Measurements from ENCODE around the gene SERINC5. TPM values are rescaled to one million over a fixed set of nuclear protein-coding genes. Genes with fewer than 3 reads are reported as not detected.
"Not testable (repeated sequence)": the region's sequence is repeated elsewhere in the genome, so short reads cannot be mapped to it uniquely, and the experiment has no call there.

SERINC5 gene
- 10 to 100 TPM; 26.2 to 58.1 (median 53.0) TPM for polyA plus RNA-seq (ENCODE audit: insufficient read length in 4 of 4)

DNA sequence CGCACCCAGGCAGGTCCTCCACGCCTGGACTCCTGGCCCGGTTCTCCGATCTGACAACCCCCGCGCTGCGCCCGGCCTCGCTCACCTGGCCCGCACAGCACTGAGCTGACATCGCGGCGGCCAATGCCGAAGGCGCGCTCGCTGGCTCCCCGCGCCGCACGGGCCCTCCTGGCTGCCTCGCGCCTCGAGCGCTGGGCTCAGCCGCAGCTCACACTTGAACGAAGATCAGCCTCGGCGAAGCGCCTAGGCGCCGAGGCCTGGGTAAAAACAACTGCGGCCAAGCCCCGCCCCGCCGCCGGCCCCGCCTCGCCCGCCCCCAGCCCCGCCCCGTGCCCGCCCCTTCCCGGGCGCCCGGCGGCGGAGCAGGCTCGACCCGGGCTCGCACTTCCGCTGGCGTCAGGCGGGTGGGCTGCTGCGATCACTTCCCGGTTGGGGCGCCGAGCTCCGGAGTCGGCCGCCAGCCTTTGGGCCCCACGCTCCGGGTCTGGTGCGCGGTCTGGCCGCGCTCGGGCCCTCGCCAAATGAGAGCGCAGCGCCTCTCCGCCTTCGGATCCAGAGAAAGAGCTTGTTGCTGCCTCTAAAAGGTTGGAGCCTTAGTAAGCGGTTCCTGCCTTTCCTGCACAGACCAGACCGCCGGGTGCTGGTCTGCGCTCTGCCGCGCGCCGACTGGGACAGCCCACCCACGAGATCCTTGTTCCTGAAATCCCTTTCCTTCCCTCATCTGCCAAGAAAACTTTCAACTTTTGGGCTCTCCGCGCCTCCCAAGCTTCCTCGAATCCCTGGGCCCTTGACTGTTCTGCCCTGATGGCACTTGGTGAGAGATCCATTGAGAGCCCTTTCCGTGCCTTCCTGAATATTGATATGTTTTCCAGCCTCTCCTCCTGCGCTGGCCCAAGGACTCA lies at the start of gene SERINC5:
Gene SERINC5, minus strand, starts transcription at position 238 of the 902 bp plus-strand sequence. Its CDS starts 126 bp downstream, at position 112.
- DNase-seq (ENCODE audit: low read depth in 4 of 4, low spot score in 3 of 4), result peak in 2 of 4 donors; percentile 68 to 76

DNA sequence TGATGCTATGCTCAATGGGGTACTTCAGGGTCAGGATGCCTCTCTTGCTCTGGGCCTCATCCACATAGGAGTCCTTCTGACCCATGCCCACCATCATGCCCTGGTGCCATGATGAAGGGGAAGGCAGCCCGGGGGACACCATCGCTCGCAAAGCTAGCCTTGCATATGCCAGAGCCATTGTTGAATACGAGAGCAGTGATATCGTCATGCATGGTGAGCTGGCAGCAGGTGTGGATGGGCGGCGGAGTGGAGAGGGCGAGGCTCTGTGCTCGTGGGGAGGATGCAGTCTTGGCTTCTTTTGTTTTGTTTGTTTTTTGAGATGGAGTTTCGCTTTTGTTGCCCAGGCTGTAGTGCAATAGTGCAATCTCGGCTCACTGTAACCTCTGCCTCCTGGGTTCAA lies 46.8 kb upstream of the SERINC5 start:
- no peak for DNase-seq (ENCODE audit: low read depth in 4 of 4, low spot score in 3 of 4)

DNA sequence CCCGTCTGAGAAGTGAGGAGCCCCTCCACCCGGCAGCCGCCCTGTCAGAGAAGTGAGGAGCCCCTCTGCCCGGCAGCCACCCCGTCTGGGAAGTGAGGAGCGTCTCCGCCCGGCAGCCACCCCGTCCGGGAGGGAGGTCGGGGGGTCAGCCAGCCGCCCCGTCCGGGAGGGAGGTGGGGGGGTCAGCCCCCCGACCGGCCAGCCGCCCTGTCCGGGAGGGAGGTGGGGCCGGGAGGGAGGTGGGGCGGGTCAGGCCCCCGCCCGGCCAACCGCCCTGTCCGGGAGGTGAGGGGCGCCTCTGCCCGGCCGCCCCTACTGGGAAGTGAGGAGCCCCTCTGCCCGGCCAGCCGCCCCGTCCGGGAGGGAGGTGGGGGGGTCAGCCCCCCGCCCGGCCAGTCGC lies 45.5 kb upstream of the SERINC5 start:
- not testable (repeated sequence) for DNase-seq (ENCODE audit: low read depth in 4 of 4, low spot score in 3 of 4)

DNA sequence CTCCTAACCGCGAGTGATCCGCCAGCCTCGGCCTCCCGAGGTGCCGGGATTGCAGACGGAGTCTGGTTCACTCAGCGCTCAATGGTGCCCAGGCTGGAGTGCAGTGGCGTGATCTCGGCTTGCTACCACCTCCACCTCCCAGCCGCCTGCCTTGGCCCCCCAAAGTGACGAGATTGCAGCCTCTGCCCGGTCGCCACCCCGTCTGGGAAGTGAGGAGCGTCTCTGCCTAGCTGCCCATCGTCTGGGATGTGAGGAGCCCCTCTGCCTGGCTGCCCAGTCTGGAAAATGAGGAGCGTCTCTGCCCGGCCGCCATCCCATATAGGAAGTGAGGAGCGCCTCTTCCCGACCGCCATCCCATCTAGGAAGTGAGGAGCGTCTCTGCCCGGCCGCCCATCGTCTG lies 44.9 kb upstream of the SERINC5 start:
- DNase-seq (ENCODE audit: low read depth in 4 of 4, low spot score in 3 of 4), result not testable (repeated sequence)

DNA sequence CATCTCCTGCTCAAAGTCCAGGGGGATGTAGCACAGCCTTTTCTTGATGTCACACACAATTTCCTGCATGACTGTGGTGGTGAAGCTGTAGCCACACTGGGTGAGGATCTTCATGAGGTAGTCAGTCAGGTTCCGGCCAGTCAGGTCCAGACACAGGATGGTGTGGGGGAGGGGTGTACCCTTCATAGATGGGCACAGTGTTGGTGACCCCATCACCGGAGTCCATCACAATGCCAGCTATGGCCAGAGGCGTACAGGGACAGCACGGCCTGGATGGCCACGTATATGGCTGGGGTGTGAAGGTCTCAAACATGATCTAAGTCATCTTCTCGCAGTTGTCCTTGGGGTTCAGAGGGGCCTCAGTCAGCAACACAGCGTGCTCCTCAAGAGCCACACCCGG lies 44.3 kb upstream of the SERINC5 start:
- no peak for DNase-seq (ENCODE audit: low read depth in 4 of 4, low spot score in 3 of 4)

DNA sequence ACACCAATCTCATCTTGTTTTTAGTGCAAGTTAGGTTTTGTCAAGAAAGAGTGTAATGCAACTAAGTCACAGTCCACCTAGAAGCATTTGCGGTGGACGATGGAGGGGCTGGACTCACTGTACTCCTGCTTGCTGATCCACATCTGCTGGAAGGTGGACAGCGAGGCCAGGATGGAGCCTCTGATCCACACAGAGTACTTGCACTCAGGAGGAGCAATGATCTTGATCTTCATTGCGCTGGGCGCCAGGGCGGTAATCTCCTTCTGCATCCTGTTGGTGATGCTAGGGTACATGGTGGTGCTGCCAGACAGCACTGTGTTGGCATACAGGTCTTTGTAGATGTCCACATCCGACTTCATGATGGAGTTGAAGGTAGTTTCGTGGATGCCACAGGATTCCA lies 43.8 kb upstream of the SERINC5 start:
- DNase-seq (ENCODE audit: low read depth in 4 of 4, low spot score in 3 of 4), result no peak

DNA sequence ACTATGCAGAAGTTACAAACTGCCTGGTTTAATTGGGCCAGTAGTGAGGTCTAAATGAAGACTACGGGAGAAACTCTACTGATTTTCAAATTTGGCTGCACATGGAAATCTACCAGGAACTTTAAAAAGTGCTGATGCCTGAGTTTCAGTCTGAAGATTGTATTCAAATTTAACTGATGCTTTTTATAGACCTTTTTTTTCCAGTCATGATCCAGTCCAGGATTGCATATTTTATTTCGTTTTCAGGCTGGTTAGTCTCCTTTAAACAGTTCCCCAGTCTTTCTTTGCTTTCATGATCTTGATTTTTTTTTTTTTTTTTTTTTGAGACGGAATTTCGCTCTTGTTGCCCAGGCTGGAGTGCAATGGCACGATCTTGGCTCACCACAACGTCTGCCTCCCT lies 40.3 kb upstream of the SERINC5 start:
- DNase-seq (ENCODE audit: low read depth in 4 of 4, low spot score in 3 of 4), result no peak

DNA sequence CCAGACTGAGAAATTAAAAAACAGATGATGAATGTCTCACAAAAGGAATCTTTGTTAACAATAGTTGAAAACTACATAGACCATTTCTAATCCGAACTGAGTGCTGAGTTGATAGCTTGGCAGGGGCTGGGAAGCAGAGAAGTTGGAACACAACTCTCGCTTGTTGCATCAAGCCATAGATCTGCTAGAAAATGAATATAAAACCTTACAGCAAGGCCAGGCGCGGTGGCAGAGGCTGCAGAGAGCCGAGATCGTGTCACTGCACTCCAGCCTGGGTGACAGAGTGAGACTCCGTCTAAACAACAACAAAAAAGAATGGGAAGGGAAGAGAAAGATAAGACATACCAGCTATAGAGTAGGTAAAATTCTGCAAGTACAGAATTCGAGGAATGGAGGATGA lies 35.9 kb upstream of the SERINC5 start:
- DNase-seq (ENCODE audit: low read depth in 4 of 4, low spot score in 3 of 4), result no peak

DNA sequence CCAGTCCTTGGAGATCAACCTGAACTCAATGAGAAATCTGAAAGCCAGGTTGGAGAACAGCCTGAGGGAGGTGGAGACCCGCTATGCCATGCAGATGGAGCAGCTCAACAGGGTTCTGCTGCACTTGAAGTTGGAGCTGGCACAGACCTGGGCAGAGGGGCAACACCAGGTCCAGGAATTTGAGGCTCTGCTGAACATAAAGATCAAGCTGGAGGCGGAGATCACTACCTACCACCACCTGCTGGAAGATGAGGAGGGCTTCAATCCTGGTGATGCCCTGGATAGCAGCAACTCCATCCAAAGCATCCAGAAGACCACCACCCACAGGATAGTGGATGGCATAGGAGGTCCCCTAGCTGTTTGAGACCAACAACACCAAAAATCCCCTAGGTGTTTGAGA lies 33.5 kb upstream of the SERINC5 start:
- no peak for DNase-seq (ENCODE audit: low read depth in 4 of 4, low spot score in 3 of 4)

DNA sequence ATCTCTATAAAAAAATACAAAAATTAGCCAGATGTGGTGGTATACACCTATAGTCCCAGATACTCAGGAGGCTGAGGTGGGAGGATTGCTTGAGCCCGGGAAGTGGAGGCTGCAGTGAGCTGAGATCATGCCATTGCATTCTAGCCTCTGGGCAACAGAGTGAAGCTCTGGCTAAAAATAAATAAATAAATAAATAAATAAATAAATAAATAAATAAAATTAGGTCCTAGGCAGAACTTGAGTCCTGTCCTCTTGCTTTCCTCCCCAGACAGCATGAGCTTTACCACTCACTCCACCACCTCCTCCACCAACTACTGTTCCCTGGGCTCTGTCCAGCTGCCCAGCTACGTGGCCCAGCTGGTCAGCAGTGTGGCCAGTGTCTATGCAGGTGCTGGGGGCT lies 32.3 kb upstream of the SERINC5 start:
- no peak for DNase-seq (ENCODE audit: low read depth in 4 of 4, low spot score in 3 of 4)

DNA sequence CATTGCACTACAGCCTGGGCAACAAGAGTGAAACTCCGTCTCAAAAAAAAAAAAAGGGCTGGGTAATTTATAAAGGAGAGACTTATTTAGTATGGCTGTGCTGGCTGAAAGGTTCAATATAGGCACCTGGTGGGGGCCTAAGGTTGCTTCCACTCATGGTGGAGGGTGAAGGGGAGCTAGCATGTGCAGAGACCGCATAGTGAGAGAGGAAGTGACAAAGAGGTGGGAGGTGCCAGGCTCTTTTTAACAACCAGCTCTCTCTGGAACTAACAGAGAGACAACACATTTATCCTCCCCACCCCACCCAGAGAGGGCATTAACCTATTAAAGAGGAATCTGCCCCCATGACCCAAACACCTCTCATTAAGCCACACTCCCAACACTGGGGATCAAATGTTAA lies 28.9 kb upstream of the SERINC5 start:
- no peak for DNase-seq (ENCODE audit: low read depth in 4 of 4, low spot score in 3 of 4)

DNA sequence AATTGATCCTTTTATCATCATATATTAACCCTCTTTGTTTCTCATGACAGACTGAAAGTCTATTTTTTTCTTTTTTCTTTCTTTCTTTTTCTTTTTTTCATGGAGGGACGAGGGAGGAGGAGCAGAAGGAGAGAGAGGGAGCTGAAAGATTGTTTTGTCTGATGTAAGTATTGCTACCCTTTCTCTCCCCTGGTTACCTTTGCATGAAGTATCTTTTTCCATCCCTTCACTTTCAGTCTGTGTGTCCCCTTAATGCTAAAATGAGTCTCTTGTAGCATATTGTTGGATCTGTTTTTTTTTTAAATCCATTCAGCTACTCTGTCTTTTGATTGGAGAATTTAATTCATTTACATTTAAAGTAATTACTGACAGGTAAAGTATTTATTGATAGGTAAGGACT lies 27.5 kb upstream of the SERINC5 start:
- no peak for DNase-seq (ENCODE audit: low read depth in 4 of 4, low spot score in 3 of 4)

DNA sequence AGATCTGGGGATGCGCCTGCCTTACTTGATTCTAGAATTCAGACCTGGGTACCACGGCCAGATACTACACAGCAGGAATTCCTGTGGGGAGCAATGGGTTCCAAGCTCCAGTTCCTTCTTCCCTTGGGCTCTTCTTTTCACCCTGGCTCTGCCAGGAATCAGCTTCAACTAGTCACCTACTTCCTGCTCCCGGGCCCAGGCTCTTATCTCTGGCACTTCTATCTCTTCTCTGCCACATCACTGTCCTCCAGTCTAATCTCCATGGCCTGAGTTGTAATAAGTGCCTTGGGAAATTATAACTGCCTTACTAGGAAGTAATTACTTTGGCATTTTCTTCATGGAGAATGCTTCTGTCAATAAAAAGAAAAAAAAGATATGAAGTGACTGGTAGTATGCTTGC lies 26.2 kb upstream of the SERINC5 start:
- DNase-seq (ENCODE audit: low read depth in 4 of 4, low spot score in 3 of 4), result no peak

DNA sequence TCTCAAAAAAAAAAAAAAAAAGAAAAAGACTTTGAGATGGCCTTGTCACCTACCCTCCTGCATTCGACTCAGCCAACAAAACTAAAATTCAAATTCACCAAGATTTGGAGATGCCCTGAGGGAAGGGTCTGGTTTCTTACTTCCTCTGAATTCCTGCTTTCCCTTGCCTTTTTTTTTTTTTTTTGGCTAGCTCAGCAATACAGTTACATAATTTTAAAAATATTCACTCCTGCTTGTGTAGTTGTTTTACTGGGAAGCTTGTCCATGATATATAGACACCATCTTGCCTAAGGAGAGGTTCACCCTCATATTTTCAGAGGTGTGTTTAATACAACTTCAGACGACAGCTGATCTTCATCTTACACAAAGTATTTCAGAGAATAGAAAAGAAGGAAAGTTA lies 21.3 kb upstream of the SERINC5 start:
- DNase-seq (ENCODE audit: low read depth in 4 of 4, low spot score in 3 of 4), result no peak

DNA sequence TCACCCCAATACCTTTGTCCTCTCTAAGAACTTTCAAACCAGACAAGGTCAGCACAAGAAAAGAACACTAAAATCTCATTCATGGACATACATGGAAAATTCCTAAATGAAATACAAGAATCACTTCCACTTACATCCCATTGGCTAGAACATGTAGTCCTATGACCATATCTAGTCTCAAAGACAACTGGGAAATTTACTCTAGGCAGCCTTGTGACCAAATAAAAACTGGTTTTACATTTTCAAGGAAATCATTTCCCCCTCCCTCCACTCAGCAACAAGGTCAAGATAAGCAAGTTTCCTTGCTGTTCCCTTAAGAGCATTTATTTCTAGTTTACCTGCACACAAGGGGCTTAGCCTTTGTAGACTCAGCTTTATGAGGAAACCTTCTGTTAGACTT lies 20.3 kb upstream of the SERINC5 start:
- no peak for DNase-seq (ENCODE audit: low read depth in 4 of 4, low spot score in 3 of 4)

DNA sequence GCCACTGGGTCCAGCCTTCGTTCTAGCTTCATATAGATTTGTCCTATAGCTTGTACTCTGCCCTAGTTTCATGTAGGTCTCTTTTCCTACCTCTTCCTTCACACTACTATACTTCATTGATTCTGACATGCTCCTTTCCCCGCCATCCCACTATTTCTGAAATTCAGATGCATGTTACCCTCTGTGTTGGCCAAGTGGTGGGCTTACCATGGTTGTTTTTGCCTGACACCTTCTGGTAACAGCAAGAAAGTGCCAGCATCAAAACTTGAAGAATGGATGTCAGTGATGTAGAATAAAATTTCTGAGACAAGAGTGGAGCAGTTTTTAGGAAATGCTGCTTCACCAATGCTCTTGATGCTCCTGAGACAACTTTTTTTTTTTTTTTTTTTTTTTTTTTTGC lies 19.5 kb upstream of the SERINC5 start:
- peak in 1 of 4 donors; percentile 24 for DNase-seq (ENCODE audit: low read depth in 4 of 4, low spot score in 3 of 4)

DNA sequence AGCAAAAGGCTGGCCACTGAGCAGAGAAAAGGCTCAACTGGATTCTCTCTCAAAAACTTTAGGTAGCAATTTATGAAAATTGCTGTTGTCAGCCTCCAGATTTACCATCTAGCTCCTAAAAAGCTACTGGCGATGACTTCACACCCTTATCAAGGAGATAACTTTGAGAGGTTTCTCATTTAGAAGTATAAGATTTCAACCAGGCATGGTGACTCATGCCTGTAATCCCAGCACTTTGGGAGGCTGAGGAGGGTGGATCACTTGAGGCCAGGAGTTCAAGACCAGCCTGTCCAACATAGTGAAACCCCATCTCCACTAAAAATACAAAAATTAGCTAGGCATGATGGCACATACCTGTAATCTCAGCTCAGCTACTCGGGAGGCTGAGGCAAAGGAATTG lies 14.7 kb upstream of the SERINC5 start:
- DNase-seq (ENCODE audit: low read depth in 4 of 4, low spot score in 3 of 4), result not testable (repeated sequence)

DNA sequence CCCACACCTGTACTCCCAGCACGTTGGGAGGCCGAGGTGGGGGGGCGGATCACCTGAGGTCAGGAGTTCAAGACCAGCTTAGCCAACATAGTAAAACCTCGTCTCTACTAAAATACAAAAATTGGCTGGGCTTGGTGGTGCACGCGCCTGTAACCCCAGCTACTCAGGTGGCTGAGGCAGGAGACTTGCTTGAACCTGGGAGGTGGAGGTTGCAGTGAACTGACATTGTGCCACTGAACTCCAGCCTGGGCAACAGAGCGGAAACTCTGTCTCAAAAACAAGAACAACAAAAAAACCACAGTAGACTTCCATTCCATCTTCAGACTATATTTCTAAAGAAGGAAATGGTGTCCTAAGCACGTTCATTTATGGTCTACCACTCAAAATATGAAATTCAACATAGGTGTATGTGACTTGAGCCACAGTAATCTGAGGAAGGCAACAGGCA lies 14.2 kb upstream of the SERINC5 start:
- no peak for DNase-seq (ENCODE audit: low read depth in 4 of 4, low spot score in 3 of 4)

DNA sequence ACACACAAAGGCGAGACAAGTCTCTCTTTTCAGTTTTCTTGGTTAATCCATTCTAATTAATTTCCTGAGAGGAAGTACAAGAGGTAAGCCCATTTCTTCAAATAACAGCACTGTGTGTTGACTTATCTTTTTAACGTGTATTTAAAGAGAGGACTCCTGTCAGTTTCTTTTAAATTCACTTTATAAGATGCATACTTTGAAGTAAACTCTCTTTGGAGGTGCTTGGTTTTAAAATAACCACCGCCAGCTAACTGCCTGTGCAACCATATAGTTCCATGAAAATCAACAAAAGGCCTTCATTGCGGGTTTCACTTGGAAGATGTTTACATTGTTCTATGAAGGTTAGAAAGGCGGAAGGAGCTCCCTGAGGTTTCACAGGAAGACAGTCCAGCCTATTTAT lies 13.1 kb upstream of the SERINC5 start:
- no peak for DNase-seq (ENCODE audit: low read depth in 4 of 4, low spot score in 3 of 4)

DNA sequence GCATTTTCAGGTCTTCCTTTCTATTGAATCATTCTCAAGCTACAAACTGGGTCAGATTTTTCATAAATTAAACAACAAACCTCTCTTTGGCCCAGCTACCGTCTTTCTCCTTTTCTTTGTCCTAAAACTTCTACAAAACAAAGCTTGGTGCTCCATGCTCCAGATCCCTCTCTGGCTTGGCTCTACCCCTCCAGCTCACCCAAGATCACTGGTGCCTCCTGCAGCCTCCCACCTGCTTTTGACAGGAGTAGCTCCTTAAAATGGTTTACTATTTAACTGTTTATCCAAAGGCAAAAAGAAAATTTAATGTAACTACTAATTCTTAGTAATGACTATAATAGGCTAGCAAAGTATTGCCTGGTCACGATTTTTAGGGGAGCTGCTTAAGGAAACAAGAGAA lies 10.7 kb upstream of the SERINC5 start:
- no peak for DNase-seq (ENCODE audit: low read depth in 4 of 4, low spot score in 3 of 4)

DNA sequence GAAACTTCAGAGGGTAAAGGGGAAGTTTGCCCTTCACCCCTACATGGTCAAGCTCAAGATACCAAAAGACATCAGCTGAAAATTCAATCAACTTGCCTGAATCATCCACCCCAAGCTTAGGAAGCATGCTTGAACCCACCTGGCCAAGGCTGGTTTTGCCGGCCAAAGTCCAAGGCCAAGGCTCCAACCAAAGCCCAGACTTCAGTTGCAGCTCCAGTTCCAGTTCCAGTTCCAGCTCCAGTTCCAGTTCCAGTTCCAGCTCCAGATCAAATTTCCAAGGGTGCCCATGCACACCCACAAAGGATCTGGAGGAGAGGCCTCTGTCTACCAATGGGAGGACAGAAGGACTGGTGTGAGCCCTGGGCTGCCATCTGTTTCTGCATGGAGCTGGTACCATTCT lies 4.6 kb upstream of the SERINC5 start:
- no peak for DNase-seq (ENCODE audit: low read depth in 4 of 4, low spot score in 3 of 4)

DNA sequence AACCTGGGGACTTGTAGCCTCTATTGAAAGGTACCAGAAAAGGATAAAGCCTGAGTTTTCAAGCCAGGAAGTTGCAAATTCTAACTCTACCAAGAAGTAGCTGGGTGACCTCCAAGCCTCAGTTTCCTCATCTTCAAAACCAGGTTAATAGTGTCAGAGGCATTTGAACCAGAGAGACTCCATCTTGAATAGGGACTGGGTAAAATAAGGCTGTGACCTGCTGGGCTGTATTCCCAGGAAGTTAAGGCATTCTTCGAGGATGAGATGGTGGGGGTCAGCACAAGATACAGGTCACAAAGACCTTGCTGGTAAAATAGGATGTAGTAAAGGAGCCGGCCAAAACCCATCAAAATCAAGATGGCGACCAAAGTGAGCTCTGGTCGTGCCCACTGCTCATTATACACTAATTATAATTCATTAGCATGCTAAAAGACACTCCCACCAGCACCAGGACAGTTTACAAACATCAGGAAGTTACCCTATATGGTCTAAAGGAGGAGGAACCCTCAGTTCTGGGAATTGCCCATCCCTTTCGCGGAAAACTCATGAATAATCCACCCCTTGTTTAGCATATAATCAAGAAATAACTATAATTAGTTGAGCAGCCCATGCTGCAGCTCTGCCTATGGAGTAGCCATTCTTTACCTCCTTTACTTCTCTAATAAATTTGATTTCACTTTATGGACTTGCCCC lies 3.8 kb upstream of the SERINC5 start:
- DNase-seq (ENCODE audit: low read depth in 4 of 4, low spot score in 3 of 4), result no peak

Data from left renal pelvis (tissue), 4 donors.